H1 (cell line): ENCODE data around the gene PANX2.

Experiments
- FOSL1 ChIP-seq: IDR thresholded peaks from 2 replicates; pipeline ENCODE4 v1.6.1; 2011; ENCODE audit warnings: mild to moderate bottlenecking, low read depth, low read length, moderate library complexity; ENCODE audit not compliant: insufficient read depth
- MAFK ChIP-seq: IDR thresholded peaks from 2 replicates; pipeline ENCODE4 v1.6.1; 2012; ENCODE audit warnings: low read depth, mild to moderate bottlenecking, improper control_type of control experiment, low read length
- POLR2A ChIP-seq, 2 experiments: IDR thresholded peaks; 1 replicate in 1 of 2; 2 replicates in 1 of 2; pipeline ENCODE4 v1.6.1; 2011; ENCODE audit warnings: low read depth in 2 of 2, low read length in 2 of 2, mild to moderate bottlenecking in 2 of 2; ENCODE audit errors: control extremely low read depth in 1 of 2
- SIN3A ChIP-seq, 2 experiments: IDR thresholded peaks in 1 of 2; conservative IDR thresholded peaks in 1 of 2; 2 replicates each; pipeline ENCODE4 v1.6.1; 2011 to 2012; ENCODE audit warnings: low read length in 2 of 2, improper control_type of control experiment in 1 of 2, low read depth in 1 of 2, mild to moderate bottlenecking in 1 of 2
- TCF12 ChIP-seq: IDR thresholded peaks from 2 replicates; pipeline ENCODE4 v1.6.1; 2011; ENCODE audit warnings: low read depth, mild to moderate bottlenecking, low read length
- TF ChIP-seq, protein P1 (sequence below), 3 experiments: IDR thresholded peaks; 1 replicate in 2 of 3; 2 replicates in 1 of 3; pipeline versions ENCODE4 v1.5.1 to v1.6.1; 2011; ENCODE audit warnings: low read length in 3 of 3, mild to moderate bottlenecking in 3 of 3, inconsistent platforms in 2 of 3, low read depth in 1 of 3, moderate library complexity in 1 of 3; ENCODE audit not compliant: insufficient read depth in 1 of 3; ENCODE audit errors: control extremely low read depth in 1 of 3
- TF ChIP-seq, protein P2 (sequence below): IDR thresholded peaks from 2 replicates; pipeline ENCODE4 v1.6.1; 2012; ENCODE audit warnings: inconsistent platforms

DNA sequence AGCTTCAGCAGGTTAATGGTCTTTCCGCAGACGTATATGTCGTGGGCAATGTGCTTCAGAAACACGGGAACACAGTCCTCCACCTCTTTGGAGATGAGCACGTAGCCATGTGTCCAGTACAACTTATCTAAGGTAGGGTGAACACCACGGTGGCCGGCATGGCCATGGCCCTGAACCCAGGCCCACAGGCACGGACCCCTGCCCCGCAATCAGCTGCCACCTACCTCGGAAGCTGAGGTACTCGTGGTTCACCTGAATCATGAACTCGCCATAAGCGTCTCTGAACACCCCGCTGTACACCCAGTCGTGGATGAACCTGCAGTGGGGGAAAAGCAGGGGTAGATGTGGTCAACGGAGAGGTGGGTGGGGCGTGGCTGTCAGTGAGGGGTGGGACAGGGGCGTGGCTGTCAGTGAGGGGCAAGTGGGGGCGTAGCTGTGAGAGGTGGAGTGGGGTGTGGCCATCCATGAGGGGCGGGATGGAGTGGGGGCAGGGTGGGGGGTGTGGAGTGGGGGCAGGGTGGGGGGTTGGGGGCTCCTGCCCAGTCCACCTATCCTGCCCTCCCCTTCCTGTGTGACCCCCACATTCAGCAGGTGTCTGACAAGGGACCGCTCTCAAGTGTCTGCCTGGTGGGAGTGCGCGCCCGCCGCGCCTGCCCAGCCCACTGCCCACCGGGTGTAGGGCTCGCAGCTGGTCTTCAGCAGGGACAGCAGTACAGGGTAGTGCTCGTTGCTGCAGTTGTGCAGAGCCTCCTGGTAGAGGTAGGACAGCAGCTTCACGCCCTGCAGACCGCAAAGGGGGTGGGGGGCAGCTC is 55.7 kb downstream of the PANX2 start:
- no peak for TF ChIP-seq TCF12
- TF ChIP-seq, protein P1, sequence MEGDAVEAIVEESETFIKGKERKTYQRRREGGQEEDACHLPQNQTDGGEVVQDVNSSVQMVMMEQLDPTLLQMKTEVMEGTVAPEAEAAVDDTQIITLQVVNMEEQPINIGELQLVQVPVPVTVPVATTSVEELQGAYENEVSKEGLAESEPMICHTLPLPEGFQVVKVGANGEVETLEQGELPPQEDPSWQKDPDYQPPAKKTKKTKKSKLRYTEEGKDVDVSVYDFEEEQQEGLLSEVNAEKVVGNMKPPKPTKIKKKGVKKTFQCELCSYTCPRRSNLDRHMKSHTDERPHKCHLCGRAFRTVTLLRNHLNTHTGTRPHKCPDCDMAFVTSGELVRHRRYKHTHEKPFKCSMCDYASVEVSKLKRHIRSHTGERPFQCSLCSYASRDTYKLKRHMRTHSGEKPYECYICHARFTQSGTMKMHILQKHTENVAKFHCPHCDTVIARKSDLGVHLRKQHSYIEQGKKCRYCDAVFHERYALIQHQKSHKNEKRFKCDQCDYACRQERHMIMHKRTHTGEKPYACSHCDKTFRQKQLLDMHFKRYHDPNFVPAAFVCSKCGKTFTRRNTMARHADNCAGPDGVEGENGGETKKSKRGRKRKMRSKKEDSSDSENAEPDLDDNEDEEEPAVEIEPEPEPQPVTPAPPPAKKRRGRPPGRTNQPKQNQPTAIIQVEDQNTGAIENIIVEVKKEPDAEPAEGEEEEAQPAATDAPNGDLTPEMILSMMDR (IDR thresholded peaks at IDR 0.05; ENCODE audit: control extremely low read depth in 1 of 3, insufficient read depth in 1 of 3, low read depth in 1 of 3, low read length in 3 of 3) = no peak
- TF ChIP-seq FOSL1 = no peak
- no peak for TF ChIP-seq MAFK
- TF ChIP-seq, protein P2, sequence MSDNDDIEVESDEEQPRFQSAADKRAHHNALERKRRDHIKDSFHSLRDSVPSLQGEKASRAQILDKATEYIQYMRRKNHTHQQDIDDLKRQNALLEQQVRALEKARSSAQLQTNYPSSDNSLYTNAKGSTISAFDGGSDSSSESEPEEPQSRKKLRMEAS = no peak
- TF ChIP-seq SIN3A (conservative IDR thresholded peaks at IDR 0.05 in 1 of 2, IDR thresholded peaks at IDR 0.05 in 1 of 2; ENCODE audit: low read depth in 1 of 2, low read length in 2 of 2) = no peak
- no peak for TF ChIP-seq POLR2A (IDR thresholded peaks at IDR 0.05; ENCODE audit: control extremely low read depth in 1 of 2, low read depth in 2 of 2, low read length in 2 of 2)
